Activated naive CD8-positive, alpha-beta T cell treated with anti-CD3 and anti-CD28 coated beads for 36 hours (primary cell): ENCODE measurements around the gene DPCD. TPM values are rescaled to one million over a fixed set of nuclear protein-coding genes. Genes with fewer than 3 reads are reported as not detected.
"Not testable (repeated sequence)": the region's sequence is repeated elsewhere in the genome, so short reads cannot be mapped to it uniquely, and the experiment has no call there.

Experiments
- DNase-seq: peaks from one replicate; pipeline ENCODE4 v3.0.0; 2021
- H3K27ac Mint-ChIP-seq: one replicate; pipeline ENCODE4 v1.8.0; 2022; ENCODE audit warnings: mild to moderate bottlenecking, moderate library complexity, mixed read lengths
- H3K27me3 Mint-ChIP-seq: one replicate; pipeline ENCODE4 v1.8.0; 2022; ENCODE audit warnings: mild to moderate bottlenecking, mixed read lengths
- H3K36me3 Mint-ChIP-seq: one replicate; pipeline ENCODE4 v1.8.0; 2021; ENCODE audit warnings: mild to moderate bottlenecking, mixed read lengths
- H3K4me1 Mint-ChIP-seq: one replicate; pipeline ENCODE4 v1.8.0; 2021; ENCODE audit warnings: mixed read lengths
- H3K4me3 Mint-ChIP-seq: one replicate; pipeline ENCODE4 v1.8.0; 2022; ENCODE audit warnings: mild to moderate bottlenecking, moderate library complexity, mixed read lengths
- H3K9me3 Mint-ChIP-seq: one replicate; pipeline ENCODE4 v1.8.0; 2022; ENCODE audit warnings: mixed read lengths
- total RNA-seq, 2 experiments: library from RNA; stranded (reverse); gene quantifications; one replicate each; pipeline ENCODE4 v1.2.3, GENCODE V29; 2021

DPCD gene
- total RNA-seq, 2 experiments from 2014 or later = 20.4 to 22.9 TPM

- DNase-seq = no peak
- Mint-ChIP-seq H3K36me3 (peaks cover 3% of the 10 kb centered on the region), H3K9me3 (no peaks in the 10 kb centered on the region)
These were observed 29.9 kb downstream of the DPCD start for GRCh38 chr10:101617824-101618568.

DNA sequence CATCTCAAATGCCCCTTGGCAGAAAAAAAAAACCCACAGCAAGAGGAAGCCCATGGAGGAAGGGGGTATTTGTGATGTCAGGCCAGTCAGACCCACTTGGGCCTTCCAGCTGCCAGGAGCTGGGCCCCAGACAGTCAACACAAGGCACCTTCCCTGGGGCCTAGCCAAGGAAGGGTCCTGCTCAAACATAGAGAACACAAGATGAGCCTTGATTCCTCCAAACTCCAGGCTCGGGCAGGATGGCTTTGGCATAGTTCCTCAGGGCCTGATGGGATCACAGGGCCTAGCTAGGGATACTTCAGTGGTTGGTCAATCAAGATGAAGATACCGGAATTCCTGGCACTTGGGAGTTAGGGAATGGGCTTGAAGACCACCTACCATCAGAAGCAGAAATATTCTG, 30.8 kb downstream of the DPCD start:
- H3K4me3 Mint-ChIP-seq = no peak overlapping the region
- peaks cover 5% of the 10 kb centered on the region for H3K4me1 Mint-ChIP-seq
- no peaks in the 10 kb centered on the region for H3K9me3 Mint-ChIP-seq
- DNase-seq = no peak
- no peaks in the 10 kb centered on the region for H3K27me3 Mint-ChIP-seq
- H3K36me3 Mint-ChIP-seq = peaks cover 6% of the 10 kb centered on the region
- H3K27ac Mint-ChIP-seq = peak overlapping the region; percentile 34

More at GRCh38 chr10:101617824-101618568, 29.9 kb downstream of the DPCD start:
- H3K27ac Mint-ChIP-seq = peak overlapping the region; percentile 54
- H3K27me3 Mint-ChIP-seq = no peaks in the 10 kb centered on the region
- no peak overlapping the region for H3K4me3 Mint-ChIP-seq
- peaks cover 5% of the 10 kb centered on the region for H3K4me1 Mint-ChIP-seq

GRCh38 chr10:101619983-101620382, 31.9 kb downstream of the DPCD start:
- Mint-ChIP-seq H3K4me1 (peaks cover 5% of the 10 kb centered on the region), H3K27ac (no peak overlapping the region), H3K9me3 (no peaks in the 10 kb centered on the region), H3K27me3 (no peaks in the 10 kb centered on the region), H3K36me3 (peaks cover 13% of the 10 kb centered on the region), H3K4me3 (no peak overlapping the region)
- no peak for DNase-seq

DNA sequence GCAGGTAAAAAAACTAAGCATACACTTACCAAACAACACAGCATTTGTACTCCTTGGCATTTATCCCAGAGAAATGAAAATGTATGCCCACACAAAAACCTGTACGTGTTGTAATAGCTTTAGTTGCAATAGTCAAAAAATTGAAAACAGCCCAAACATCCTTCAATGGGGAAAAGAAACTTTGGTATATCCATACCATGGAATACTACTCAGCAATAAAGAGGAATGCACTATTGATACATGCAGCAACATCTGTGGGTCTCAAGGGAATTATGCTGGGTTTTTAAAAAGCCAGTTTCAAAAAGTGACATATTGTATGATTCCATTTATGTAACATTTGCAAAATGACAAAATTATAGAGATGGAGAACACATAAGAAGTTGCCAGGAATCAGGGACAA, 35.4 kb downstream of the DPCD start:
- no peaks in the 10 kb centered on the region for H3K27me3 Mint-ChIP-seq
- H3K4me3 Mint-ChIP-seq = no peak overlapping the region
- peaks cover 14% of the 10 kb centered on the region for H3K36me3 Mint-ChIP-seq
- no peaks in the 10 kb centered on the region for H3K9me3 Mint-ChIP-seq
- H3K27ac Mint-ChIP-seq = no peak overlapping the region
- no peak for DNase-seq
- H3K4me1 Mint-ChIP-seq = peaks cover 2% of the 10 kb centered on the region

DNA sequence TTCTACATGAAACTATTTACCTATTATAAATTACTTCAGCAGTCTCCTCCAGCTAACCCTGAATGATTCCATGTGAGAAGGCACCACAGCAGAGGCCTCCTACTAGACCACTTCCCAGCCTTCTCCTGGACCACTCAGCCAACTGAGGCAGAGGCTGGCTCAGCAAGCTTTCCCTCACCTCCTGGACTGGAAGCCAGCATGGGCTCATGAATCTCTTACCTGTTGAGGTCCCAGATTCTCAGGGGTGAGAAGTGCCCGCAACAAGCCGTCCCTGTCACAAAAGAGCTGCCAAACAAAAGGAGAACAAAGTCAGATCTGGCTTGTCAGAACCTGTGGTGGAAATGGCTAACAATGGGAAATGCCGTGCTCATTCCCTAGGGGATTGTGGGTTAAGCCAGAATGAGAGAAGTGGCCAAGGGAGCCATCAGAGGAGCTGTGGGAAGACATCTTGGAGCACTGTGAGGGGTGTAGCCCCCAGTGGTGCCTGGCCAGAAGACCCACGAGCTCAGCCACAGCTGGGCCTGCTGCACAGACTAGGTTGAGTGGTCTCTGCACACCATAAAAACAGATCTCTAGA, 36.5 kb downstream of the DPCD start:
- DNase-seq = no peak
- H3K27me3 Mint-ChIP-seq = no peaks in the 10 kb centered on the region
- H3K27ac Mint-ChIP-seq = no peak overlapping the region
- no peaks in the 10 kb centered on the region for H3K9me3 Mint-ChIP-seq
- peaks cover 3% of the 10 kb centered on the region for H3K4me1 Mint-ChIP-seq
- no peak overlapping the region for H3K4me3 Mint-ChIP-seq
- H3K36me3 Mint-ChIP-seq = peaks cover 14% of the 10 kb centered on the region

- no peak overlapping the region for H3K4me3 Mint-ChIP-seq
- DNase-seq = no peak
- no peaks in the 10 kb centered on the region for H3K27me3 Mint-ChIP-seq
- peaks cover 3% of the 10 kb centered on the region for H3K4me1 Mint-ChIP-seq
- peaks cover 14% of the 10 kb centered on the region for H3K36me3 Mint-ChIP-seq
- H3K9me3 Mint-ChIP-seq = no peaks in the 10 kb centered on the region
- no peak overlapping the region for H3K27ac Mint-ChIP-seq
These were observed 37.8 kb downstream of the DPCD start for GRCh38 chr10:101625821-101626412.

DNA sequence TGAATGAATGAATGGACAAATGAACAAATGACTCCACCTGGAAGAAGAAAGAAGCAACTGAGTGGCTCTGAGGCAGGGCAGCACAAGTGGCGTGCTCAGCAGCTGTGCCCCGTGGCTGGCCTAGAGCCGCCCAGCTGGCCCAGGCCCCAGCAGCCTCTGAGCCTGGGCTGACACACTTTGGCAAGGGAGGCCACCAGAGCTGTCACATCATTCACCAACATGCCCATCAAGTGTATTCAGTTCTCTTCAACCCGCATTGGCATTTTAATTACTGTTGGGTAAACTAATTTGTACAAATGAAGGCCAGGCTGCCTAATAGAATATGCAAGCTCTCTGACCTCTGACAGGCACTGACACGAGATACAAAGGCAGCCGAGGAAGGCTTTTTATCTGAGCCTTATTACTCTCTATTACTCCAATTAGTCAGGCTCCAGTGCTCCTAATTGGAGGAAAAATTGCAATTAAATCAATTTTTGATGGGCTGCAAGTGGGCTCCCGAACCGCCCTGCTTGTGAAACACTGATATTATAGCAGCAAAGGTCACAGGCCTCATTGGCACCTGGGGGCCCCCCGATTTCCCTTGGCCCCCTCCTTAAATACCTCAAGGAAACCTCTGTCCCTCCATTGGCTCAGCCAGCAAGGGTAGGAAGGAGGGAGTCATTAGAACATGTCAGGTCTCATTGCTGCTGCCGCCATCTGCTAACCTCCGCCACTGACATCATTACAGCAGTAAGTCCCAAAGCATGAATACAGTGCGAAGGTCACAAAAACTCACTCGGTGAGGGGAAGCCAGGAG, 41.9 kb downstream of the DPCD start:
- H3K36me3 Mint-ChIP-seq = peaks cover 4% of the 10 kb centered on the region
- peaks cover 7% of the 10 kb centered on the region for H3K4me1 Mint-ChIP-seq
- H3K4me3 Mint-ChIP-seq = no peak overlapping the region
- no peaks in the 10 kb centered on the region for H3K9me3 Mint-ChIP-seq
- no peaks in the 10 kb centered on the region for H3K27me3 Mint-ChIP-seq
- H3K27ac Mint-ChIP-seq = no peak overlapping the region
- no peak for DNase-seq

DNA sequence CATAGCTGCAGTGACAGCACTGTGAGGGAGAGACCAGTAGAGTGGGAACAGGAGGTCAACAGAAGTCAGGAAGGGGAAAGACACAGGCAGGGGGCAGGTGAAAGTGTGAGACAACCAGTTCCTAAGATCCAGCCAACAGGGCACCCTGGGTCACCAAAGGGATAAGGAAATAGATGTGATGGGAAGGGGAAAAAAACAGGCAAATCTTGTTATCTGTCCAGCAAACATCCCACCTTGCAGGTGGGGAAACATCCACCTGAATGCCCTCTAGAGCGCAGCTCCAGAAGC, 42.5 kb downstream of the DPCD start:
- Mint-ChIP-seq H3K27ac (no peak overlapping the region), H3K9me3 (no peaks in the 10 kb centered on the region), H3K36me3 (peaks cover 6% of the 10 kb centered on the region), H3K27me3 (no peaks in the 10 kb centered on the region), H3K4me1 (peaks cover 9% of the 10 kb centered on the region), H3K4me3 (no peak overlapping the region)
- DNase-seq = no peak

DNA sequence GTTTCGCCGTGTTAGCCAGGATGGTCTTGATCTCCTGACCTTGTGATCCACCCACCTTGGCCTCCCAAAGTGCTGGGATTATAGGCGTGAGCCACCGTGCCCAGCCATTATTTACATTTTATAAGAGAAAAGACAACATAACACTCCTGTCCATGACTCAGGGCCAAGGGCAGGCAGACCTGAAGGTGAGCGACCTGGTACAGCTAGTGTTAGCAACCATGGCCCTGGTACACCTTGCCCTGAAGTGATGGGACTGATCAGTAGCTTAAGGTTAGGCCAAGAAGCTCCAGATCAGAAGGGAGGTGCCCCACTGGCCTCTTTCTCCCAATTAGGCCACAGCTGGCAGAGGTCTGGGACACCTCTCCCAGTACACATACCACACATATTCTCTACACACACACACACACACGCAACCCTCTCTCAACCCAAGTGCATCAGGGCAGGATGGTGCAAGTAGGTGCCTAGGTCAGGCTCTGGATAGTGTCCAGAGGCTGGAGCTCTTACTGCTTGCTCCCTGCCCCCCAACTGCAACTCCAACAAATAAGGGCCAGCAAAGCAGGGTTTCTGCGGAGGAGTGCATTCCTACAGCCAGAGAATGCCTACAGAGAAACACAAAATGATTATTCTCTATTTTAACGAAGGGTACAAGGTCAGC, 43.8 kb downstream of the DPCD start:
- DNase-seq = no peak
- H3K9me3 Mint-ChIP-seq = peaks cover 1% of the 10 kb centered on the region
- no peaks in the 10 kb centered on the region for H3K27me3 Mint-ChIP-seq
- peaks cover 11% of the 10 kb centered on the region for H3K4me1 Mint-ChIP-seq
- H3K36me3 Mint-ChIP-seq = peaks cover 17% of the 10 kb centered on the region
- H3K4me3 Mint-ChIP-seq = no peak overlapping the region
- no peak overlapping the region for H3K27ac Mint-ChIP-seq

DNA sequence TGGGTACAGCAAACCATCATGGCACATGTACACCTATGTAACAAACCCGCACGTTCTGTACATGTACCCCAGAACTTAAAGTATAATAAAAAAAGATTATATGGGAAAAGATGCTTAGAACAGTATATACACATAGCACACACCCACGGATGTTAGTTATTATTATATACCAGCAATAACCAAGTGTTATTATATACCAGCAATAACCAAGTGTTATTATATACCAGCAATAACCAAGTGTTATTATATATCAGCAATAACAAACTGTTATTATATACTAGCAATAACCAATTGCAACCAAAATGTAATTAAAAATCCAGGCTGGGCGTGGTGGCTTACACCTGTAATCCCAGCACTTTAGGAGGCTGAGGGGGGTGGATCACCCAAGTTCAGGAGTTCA, 45.4 kb downstream of the DPCD start:
- not testable (repeated sequence) for H3K9me3 Mint-ChIP-seq, DNase-seq, H3K4me1 Mint-ChIP-seq, H3K27ac Mint-ChIP-seq, H3K27me3 Mint-ChIP-seq, H3K4me3 Mint-ChIP-seq
- peaks cover 27% of the 10 kb centered on the region for H3K36me3 Mint-ChIP-seq

DNA sequence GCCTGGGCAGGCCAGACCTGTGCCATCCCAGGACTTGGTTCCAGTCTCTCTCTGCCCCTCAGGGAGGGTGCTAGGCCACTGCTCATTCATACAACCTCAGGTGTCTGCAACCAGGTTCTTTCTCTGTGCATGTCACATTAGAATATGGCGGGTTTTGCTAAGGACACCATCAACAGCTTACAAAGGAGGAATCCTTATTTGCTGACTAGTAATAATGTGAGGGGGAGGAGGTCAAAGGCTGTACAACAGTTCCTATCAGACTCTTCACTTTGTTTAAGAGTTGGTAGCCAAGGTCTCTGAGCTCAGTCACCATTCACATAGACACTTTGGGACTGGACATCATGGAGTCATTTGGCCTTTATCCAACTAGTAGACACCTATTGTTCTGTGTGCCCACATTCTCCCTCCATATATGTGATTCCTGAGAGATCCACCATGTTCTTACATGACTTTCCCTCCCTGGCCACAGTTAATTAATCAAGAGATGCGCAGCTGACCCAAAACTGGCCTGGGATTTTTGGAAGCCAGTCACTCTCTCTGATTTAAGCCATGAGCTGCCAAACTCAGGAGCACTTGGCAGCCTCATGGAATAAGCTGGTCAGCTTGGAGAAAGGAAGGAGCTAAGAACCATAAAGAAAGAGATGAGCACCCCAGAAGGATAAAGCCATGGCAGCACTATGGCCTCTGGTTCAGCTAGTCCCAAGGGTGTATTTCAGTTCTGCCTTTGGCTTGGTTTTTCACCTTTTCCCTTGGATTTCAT, 51.2 kb downstream of the DPCD start:
- H3K36me3 Mint-ChIP-seq = peaks cover 41% of the 10 kb centered on the region
- no peak overlapping the region for H3K4me3 Mint-ChIP-seq
- no peaks in the 10 kb centered on the region for H3K27me3 Mint-ChIP-seq
- no peak for DNase-seq
- no peak overlapping the region for H3K27ac Mint-ChIP-seq
- H3K9me3 Mint-ChIP-seq = peaks cover 1% of the 10 kb centered on the region
- peaks cover 8% of the 10 kb centered on the region for H3K4me1 Mint-ChIP-seq

DNA sequence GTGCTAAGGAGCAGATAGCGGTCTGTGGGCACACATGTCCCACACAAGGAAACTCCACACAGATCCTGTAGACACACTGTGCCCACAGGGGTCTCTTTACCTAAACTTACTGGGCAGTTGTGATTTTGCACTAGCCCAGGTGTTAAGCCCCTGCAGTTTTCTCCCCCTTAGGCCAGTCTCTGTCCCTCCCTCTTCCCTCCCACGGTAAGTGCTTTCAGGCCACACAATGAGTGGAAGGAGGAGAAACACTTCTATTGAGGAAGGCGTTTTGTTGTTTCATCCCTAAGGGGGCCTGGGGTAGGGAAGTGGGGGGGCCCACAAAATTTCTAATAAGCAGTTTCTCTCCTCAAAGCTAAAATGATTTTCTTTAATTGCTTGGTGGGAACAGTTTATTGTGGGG, 55.4 kb downstream of the DPCD start:
- Mint-ChIP-seq H3K27me3 (no peaks in the 10 kb centered on the region), H3K4me1 (peaks cover 4% of the 10 kb centered on the region), H3K36me3 (peaks cover 17% of the 10 kb centered on the region), H3K27ac (no peak overlapping the region), H3K9me3 (no peaks in the 10 kb centered on the region), H3K4me3 (no peak overlapping the region)
- DNase-seq = no peak

DNA sequence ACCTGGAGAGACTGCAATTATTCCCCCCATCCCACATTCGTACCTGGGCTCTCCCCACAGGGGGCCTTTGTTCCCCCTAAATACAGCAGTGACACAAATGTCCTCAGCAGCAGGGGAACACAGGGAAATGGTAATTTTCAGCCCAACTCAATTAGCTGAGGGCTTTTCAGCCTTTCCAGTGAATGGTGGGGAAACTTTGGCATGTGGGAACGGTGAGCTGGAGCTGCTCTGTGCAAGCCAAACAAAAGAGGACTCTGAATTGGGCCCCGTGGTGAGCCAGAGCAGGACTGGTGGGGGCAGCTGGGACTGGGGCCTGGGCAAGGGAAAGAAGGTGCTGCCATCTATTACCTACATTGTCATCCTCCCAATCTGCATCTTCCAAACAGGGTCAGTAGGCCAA, 55.9 kb downstream of the DPCD start:
- Mint-ChIP-seq H3K27me3 (no peaks in the 10 kb centered on the region), H3K4me1 (peaks cover 5% of the 10 kb centered on the region), H3K36me3 (peaks cover 16% of the 10 kb centered on the region), H3K9me3 (no peaks in the 10 kb centered on the region), H3K27ac (no peak overlapping the region), H3K4me3 (no peak overlapping the region)
- no peak for DNase-seq

- Mint-ChIP-seq H3K27me3 (no peaks in the 10 kb centered on the region), H3K27ac (no peak overlapping the region), H3K9me3 (no peaks in the 10 kb centered on the region), H3K36me3 (peaks cover 5% of the 10 kb centered on the region), H3K4me1 (peaks cover 2% of the 10 kb centered on the region), H3K4me3 (no peak overlapping the region)
- DNase-seq = no peak
These were observed 57.5 kb downstream of the DPCD start for GRCh38 chr10:101645659-101646058.
